D721Med (cell line): ENCODE data around the gene WDHD1.

Experiments
- DNase-seq: peaks from one replicate; pipeline ENCODE4 v3.0.0; 2011; ENCODE audit warnings: low spot score; ENCODE audit not compliant: insufficient read length
- FAIRE-seq: peaks from 2 replicates; lab custom pipeline; 2011; peaks lifted over from hg19 to GRCh38; lab: Jason Lieb, UNC
- CTCF ChIP-seq: IDR thresholded peaks from 2 replicates; pipeline ENCODE4 v1.5.1; 2012; ENCODE audit warnings: mild to moderate bottlenecking, control low read depth; ENCODE audit not compliant: insufficient read depth; ENCODE audit errors: missing control alignments

Gene WDHD1

GRCh38 chr14:54947230-54947629, 79.7 kb downstream of the WDHD1 start:
- DNase-seq (no peak), FAIRE-seq (no peak)
- no peak for TF ChIP-seq CTCF

- FAIRE-seq (no peak), DNase-seq (no peak)
- TF ChIP-seq CTCF, result no peak
These were observed 80.4 kb downstream of the WDHD1 start for GRCh38 chr14:54946500-54946899.

- no peak for FAIRE-seq
- no peak for DNase-seq
- TF ChIP-seq CTCF, result no peak
These were observed 82.0 kb downstream of the WDHD1 start for GRCh38 chr14:54944737-54945391.

GRCh38 chr14:54942913-54943312, 84.0 kb downstream of the WDHD1 start:
- no peak for FAIRE-seq
- no peak for TF ChIP-seq CTCF
- DNase-seq, result no peak

GRCh38 chr14:54936816-54937215, 90.1 kb downstream of the WDHD1 start:
- no peak for TF ChIP-seq CTCF
- DNase-seq, result no peak
- no peak for FAIRE-seq

- FAIRE-seq (no peak), DNase-seq (no peak)
- no peak for TF ChIP-seq CTCF
These were observed 90.9 kb downstream of the WDHD1 start for GRCh38 chr14:54935958-54936357.

- DNase-seq (no peak), FAIRE-seq (no peak)
- no peak for TF ChIP-seq CTCF
These were observed 91.8 kb downstream of the WDHD1 start for GRCh38 chr14:54935100-54935499.
